Liver (tissue), 9 donors: ENCODE results near the gene ANGPTL7. TPM values are rescaled to one million over a fixed set of nuclear protein-coding genes. Genes with fewer than 3 reads are reported as not detected.
A peak's percentile ranks its signal among the peaks of the same experiment; 100 is the strongest.

Experiments used
- DNase-seq: peaks from one replicate; pipeline ENCODE4 v3.0.0-alpha.2; 2017; ENCODE audit warnings: low spot score
- H3K27ac ChIP-seq, 2 donors: one replicate each; pipeline ENCODE4 v1.7.0; 2013; ENCODE audit warnings: inconsistent platforms in 2 of 2, low read length in 2 of 2, control low read depth in 1 of 2, low read depth in 1 of 2, mild to moderate bottlenecking in 1 of 2
- H3K27me3 ChIP-seq, 4 donors: one replicate each; pipeline versions ENCODE4 v1.6.1 to v1.7.0; 2013; ENCODE audit warnings: low read length in 3 of 4, inconsistent platforms in 1 of 4, mild to moderate bottlenecking in 1 of 4, moderate library complexity in 1 of 4; ENCODE audit not compliant: control insufficient read depth in 4 of 4, insufficient read depth in 4 of 4
- H3K36me3 ChIP-seq, 4 donors: one replicate each; pipeline versions ENCODE4 v1.6.1 to v1.7.0; 2013; ENCODE audit warnings: low read length in 3 of 4, mild to moderate bottlenecking in 3 of 4, low read depth in 1 of 4, moderate library complexity in 1 of 4; ENCODE audit not compliant: control insufficient read depth in 4 of 4, insufficient read depth in 3 of 4
- H3K4me1 ChIP-seq, 4 donors: one replicate each; pipeline versions ENCODE4 v1.6.1 to v1.7.0; 2013; ENCODE audit warnings: low read length in 3 of 4, mild to moderate bottlenecking in 3 of 4, moderate library complexity in 1 of 4; ENCODE audit not compliant: control insufficient read depth in 4 of 4, insufficient read depth in 4 of 4
- H3K4me3 ChIP-seq, 3 donors: one replicate each; pipeline versions ENCODE4 v1.6.1 to v1.7.0; 2013; ENCODE audit warnings: low read length in 3 of 3, control low read depth in 1 of 3, low read depth in 1 of 3, mild to moderate bottlenecking in 1 of 3
- H3K9ac ChIP-seq, 2 donors: one replicate each; pipeline ENCODE4 v1.7.0; 2013; ENCODE audit warnings: low read length in 2 of 2, mild to moderate bottlenecking in 2 of 2, moderate library complexity in 2 of 2, control low read depth in 1 of 2, low read depth in 1 of 2
- H3K9me3 ChIP-seq, 4 donors: one replicate each; pipeline versions ENCODE4 v1.6.1 to v1.7.0; 2013; ENCODE audit warnings: low read length in 3 of 4; ENCODE audit not compliant: control insufficient read depth in 4 of 4
- EGR1 ChIP-seq, 2 donors: IDR thresholded peaks; 2 replicates each; pipeline ENCODE4 v1.6.1; 2016 to 2018; ENCODE audit warnings: antibody characterized with exemption in 2 of 2, low read depth in 2 of 2
- FOXA1 ChIP-seq: IDR thresholded peaks from 2 replicates; pipeline ENCODE4 v1.6.1; 2016; ENCODE audit warnings: antibody characterized with exemption
- FOXA2 ChIP-seq: IDR thresholded peaks from 2 replicates; pipeline ENCODE4 v1.6.1; 2016; ENCODE audit warnings: antibody characterized with exemption
- GABPA ChIP-seq, 2 donors: IDR thresholded peaks in 1 of 2; conservative IDR thresholded peaks in 1 of 2; 2 replicates each; pipeline ENCODE4 v1.6.1; 2016; ENCODE audit warnings: antibody characterized with exemption in 2 of 2, mild to moderate bottlenecking in 1 of 2, moderate library complexity in 1 of 2
- HNF4A ChIP-seq, 2 donors: conservative IDR thresholded peaks; 2 replicates each; pipeline ENCODE4 v1.6.1; 2016; ENCODE audit warnings: antibody characterized with exemption in 2 of 2, mild to moderate bottlenecking in 2 of 2
- HNF4G ChIP-seq: IDR thresholded peaks from 2 replicates; pipeline ENCODE4 v1.6.1; 2016; ENCODE audit warnings: antibody characterized with exemption
- JUND ChIP-seq, 2 donors: IDR thresholded peaks; 2 replicates each; pipeline ENCODE4 v1.6.1; 2016; ENCODE audit warnings: antibody characterized with exemption in 2 of 2
- NR2F2 ChIP-seq: IDR thresholded peaks from 2 replicates; pipeline ENCODE4 v1.6.1; 2016; ENCODE audit warnings: antibody characterized with exemption
- RAD21 ChIP-seq, 2 donors: IDR thresholded peaks; 2 replicates each; pipeline ENCODE4 v1.6.1; 2016; ENCODE audit warnings: antibody characterized with exemption in 2 of 2, mild to moderate bottlenecking in 2 of 2
- RXRA ChIP-seq, 2 donors: IDR thresholded peaks; 2 replicates each; pipeline ENCODE4 v1.6.1; 2017 to 2018; ENCODE audit warnings: antibody characterized with exemption in 2 of 2, mild to moderate bottlenecking in 1 of 2
- SP1 ChIP-seq: IDR thresholded peaks from 2 replicates; pipeline ENCODE4 v1.6.1; 2018; ENCODE audit warnings: antibody characterized with exemption, mild to moderate bottlenecking
- TAF1 ChIP-seq: conservative IDR thresholded peaks from 2 replicates; pipeline ENCODE4 v1.6.1; 2016; ENCODE audit warnings: antibody characterized with exemption, mild to moderate bottlenecking
- YY1 ChIP-seq: IDR thresholded peaks from 2 replicates; pipeline ENCODE4 v1.6.1; 2016; ENCODE audit warnings: antibody characterized with exemption, mild to moderate bottlenecking
- WGBS: extraction: QIAGEN DNeasy Blood & Tissue Kit; methylation state at CpG from one replicate; pipeline ENCODE4 v1.1.7; 2013; 5-methylcytosine and 5-hydroxymethylcytosine counted together
- polyA plus RNA-seq, 2 donors: library from polyadenylated mRNA; stranded (reverse) in 1 of 2; unstranded in 1 of 2; fragments of 200-250 nt in 1 of 2; fragments of >200 nt in 1 of 2; fragmentation: Nextera tagmentation in 1 of 2; extraction: Ambion mirVana in 1 of 2; gene quantifications; one replicate each; pipeline versions ENCODE4 v1.2.1 to v1.2.3, GENCODE V29; 2013 to 2015
- total RNA-seq, 2 donors: library from RNA; depleted of rRNA; stranded (reverse); fragments of >200 nt; gene quantifications; one replicate each; pipeline ENCODE4 v1.2.3, GENCODE V29; 2014
- TF ChIP-seq, protein P1 (sequence below): IDR thresholded peaks from 2 replicates; pipeline ENCODE4 v1.6.1; 2016; ENCODE audit warnings: antibody characterized with exemption
- TF ChIP-seq, protein P2 (sequence below): IDR thresholded peaks from 2 replicates; pipeline ENCODE4 v1.6.1; 2016; ENCODE audit warnings: antibody characterized with exemption
- TF ChIP-seq, protein P3 (sequence below): IDR thresholded peaks from 2 replicates; pipeline ENCODE4 v1.6.1; 2016; ENCODE audit warnings: antibody characterized with exemption, mild to moderate bottlenecking
- TF ChIP-seq, protein P4 (sequence below): fragments of 150-350 bp; IDR thresholded peaks from 2 replicates; pipeline ENCODE4 v1.5.1; 2017; ENCODE audit warnings: improper control_type of control experiment, low read depth, low read length; ENCODE audit not compliant: missing input control
- donor health status: healthy.
- donor health status: healthy.
- donor health status: healthy.
- donor health status: healthy.
- donor health status: healthy.

ANGPTL7 gene
- total and polyA plus RNA-seq, 4 donors = 0.06 to 0.07 TPM; not detected in 2

DNA sequence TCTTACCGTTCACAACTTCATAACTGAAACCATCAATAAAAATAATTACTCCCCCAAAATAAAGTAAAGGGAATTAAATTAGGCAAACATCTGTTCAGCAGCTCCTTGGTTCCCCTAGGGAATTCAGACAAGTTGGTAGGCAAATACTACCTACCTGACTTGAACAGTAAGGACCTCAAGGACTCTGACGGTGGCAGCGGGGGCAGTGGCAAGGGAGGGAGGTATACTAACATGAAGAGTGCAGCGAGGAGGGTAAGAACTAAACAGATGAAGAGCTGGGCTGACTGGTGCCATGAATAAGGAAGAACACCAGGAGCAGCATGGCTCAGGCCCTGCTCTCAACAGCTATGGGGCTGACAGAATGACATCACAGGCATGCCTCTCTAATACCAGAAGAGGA lies 40.0 kb downstream of the ANGPTL7 start:
- H3K4me1 ChIP-seq = peaks cover 0 to 21% (median 6%) of the 10 kb centered on the region in 4 donors
- WGBS = 97% methylated on average over 4 of the region's 4 CpGs
- no peak overlapping the region for H3K27ac ChIP-seq
- peaks cover 12 to 52% (median 41%) of the 10 kb centered on the region in 4 donors for H3K36me3 ChIP-seq
- DNase-seq = no peak
- no peak overlapping the region for H3K9ac ChIP-seq
- no peaks in the 10 kb centered on the region for H3K9me3 ChIP-seq
- no peak overlapping the region for H3K4me3 ChIP-seq
- H3K27me3 ChIP-seq = no peaks in the 10 kb centered on the region
- no peak for TF ChIP-seq NR2F2
- no peak for TF ChIP-seq HNF4A (conservative IDR thresholded peaks at IDR 0.05)
- no peak for TF ChIP-seq GABPA (IDR thresholded peaks at IDR 0.05 in 1 of 2, conservative IDR thresholded peaks at IDR 0.05 in 1 of 2)
- TF ChIP-seq FOXA2 = no peak
- TF ChIP-seq HNF4G = no peak
- TF ChIP-seq, protein P1, sequence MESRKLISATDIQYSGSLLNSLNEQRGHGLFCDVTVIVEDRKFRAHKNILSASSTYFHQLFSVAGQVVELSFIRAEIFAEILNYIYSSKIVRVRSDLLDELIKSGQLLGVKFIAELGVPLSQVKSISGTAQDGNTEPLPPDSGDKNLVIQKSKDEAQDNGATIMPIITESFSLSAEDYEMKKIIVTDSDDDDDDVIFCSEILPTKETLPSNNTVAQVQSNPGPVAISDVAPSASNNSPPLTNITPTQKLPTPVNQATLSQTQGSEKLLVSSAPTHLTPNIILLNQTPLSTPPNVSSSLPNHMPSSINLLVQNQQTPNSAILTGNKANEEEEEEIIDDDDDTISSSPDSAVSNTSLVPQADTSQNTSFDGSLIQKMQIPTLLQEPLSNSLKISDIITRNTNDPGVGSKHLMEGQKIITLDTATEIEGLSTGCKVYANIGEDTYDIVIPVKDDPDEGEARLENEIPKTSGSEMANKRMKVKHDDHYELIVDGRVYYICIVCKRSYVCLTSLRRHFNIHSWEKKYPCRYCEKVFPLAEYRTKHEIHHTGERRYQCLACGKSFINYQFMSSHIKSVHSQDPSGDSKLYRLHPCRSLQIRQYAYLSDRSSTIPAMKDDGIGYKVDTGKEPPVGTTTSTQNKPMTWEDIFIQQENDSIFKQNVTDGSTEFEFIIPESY = no peak
- TF ChIP-seq EGR1 (IDR thresholded peaks at IDR 0.05; ENCODE audit: low read depth in 2 of 2) = no peak
- TF ChIP-seq SP1 = no peak
- TF ChIP-seq YY1 = no peak
- no peak for TF ChIP-seq FOXA1
- no peak for TF ChIP-seq JUND (IDR thresholded peaks at IDR 0.05)
- TF ChIP-seq, protein P2, sequence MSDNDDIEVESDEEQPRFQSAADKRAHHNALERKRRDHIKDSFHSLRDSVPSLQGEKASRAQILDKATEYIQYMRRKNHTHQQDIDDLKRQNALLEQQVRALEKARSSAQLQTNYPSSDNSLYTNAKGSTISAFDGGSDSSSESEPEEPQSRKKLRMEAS = no peak
- TF ChIP-seq, protein P3, sequence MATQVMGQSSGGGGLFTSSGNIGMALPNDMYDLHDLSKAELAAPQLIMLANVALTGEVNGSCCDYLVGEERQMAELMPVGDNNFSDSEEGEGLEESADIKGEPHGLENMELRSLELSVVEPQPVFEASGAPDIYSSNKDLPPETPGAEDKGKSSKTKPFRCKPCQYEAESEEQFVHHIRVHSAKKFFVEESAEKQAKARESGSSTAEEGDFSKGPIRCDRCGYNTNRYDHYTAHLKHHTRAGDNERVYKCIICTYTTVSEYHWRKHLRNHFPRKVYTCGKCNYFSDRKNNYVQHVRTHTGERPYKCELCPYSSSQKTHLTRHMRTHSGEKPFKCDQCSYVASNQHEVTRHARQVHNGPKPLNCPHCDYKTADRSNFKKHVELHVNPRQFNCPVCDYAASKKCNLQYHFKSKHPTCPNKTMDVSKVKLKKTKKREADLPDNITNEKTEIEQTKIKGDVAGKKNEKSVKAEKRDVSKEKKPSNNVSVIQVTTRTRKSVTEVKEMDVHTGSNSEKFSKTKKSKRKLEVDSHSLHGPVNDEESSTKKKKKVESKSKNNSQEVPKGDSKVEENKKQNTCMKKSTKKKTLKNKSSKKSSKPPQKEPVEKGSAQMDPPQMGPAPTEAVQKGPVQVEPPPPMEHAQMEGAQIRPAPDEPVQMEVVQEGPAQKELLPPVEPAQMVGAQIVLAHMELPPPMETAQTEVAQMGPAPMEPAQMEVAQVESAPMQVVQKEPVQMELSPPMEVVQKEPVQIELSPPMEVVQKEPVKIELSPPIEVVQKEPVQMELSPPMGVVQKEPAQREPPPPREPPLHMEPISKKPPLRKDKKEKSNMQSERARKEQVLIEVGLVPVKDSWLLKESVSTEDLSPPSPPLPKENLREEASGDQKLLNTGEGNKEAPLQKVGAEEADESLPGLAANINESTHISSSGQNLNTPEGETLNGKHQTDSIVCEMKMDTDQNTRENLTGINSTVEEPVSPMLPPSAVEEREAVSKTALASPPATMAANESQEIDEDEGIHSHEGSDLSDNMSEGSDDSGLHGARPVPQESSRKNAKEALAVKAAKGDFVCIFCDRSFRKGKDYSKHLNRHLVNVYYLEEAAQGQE = no peak
- TF ChIP-seq, protein P4, sequence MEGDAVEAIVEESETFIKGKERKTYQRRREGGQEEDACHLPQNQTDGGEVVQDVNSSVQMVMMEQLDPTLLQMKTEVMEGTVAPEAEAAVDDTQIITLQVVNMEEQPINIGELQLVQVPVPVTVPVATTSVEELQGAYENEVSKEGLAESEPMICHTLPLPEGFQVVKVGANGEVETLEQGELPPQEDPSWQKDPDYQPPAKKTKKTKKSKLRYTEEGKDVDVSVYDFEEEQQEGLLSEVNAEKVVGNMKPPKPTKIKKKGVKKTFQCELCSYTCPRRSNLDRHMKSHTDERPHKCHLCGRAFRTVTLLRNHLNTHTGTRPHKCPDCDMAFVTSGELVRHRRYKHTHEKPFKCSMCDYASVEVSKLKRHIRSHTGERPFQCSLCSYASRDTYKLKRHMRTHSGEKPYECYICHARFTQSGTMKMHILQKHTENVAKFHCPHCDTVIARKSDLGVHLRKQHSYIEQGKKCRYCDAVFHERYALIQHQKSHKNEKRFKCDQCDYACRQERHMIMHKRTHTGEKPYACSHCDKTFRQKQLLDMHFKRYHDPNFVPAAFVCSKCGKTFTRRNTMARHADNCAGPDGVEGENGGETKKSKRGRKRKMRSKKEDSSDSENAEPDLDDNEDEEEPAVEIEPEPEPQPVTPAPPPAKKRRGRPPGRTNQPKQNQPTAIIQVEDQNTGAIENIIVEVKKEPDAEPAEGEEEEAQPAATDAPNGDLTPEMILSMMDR = no peak
- no peak for TF ChIP-seq RAD21 (IDR thresholded peaks at IDR 0.05)
- no peak for TF ChIP-seq TAF1

DNA sequence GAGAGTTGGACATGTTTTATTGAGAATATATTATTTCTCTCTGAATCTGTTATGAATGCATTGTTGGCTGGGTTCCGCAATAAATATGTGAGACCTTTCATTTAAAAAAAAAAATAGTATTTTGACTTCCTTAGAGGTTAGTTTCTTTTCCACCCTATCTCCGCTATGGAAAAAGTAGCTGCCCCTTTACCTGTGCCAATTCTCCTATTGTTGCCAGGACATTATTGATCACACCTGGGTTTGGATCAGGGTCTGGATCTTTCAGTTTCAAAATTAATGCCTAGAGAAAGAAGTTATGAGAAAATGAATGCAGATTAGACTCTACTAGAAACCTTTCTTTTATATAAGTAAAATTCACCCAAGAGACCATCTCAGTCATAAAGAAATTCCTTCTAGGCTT lies 44.1 kb downstream of the ANGPTL7 start:
- Histone ChIP-seq H3K36me3 (peaks cover 19 to 65% (median 42%) of the 10 kb centered on the region in 4 donors), H3K9ac (no peak overlapping the region), H3K4me3 (no peak overlapping the region), H3K9me3 (no peaks in the 10 kb centered on the region), H3K27ac (peak overlapping the region in 1 of 2 donors; percentile 2), H3K4me1 (peaks cover 0 to 27% (median 6%) of the 10 kb centered on the region in 4 donors), H3K27me3 (no peaks in the 10 kb centered on the region)
- WGBS = 47% methylated on average over 2 of the region's 2 CpGs
- TF ChIP-seq EGR1 (IDR thresholded peaks at IDR 0.05; ENCODE audit: low read depth in 2 of 2) (peak in 1 of 2 donors; percentile 53), RXRA (IDR thresholded peaks at IDR 0.05) (peak in 1 of 2 donors; percentile 39), YY1 (no peak), HNF4A (conservative IDR thresholded peaks at IDR 0.05) (peak; percentile 47 to 52), SP1 (no peak), JUND (IDR thresholded peaks at IDR 0.05) (peak in 1 of 2 donors; percentile 13)
- TF ChIP-seq, protein P2 = peak; percentile 36
- no peak for DNase-seq
